Neural crest cell (in vitro differentiated cells): ENCODE measurements around the gene PHLDB2. TPM values are rescaled to one million over a fixed set of nuclear protein-coding genes. Genes with fewer than 3 reads are reported as not detected.
A peak's percentile ranks its signal among the peaks of the same experiment; 100 is the strongest.

Experiments used
- DNase-seq: peaks from one replicate; pipeline ENCODE4 v3.0.0; 2021; ENCODE audit warnings: low read depth, mixed read lengths, low spot score
- H3K27ac Mint-ChIP-seq: one replicate; pipeline ENCODE4 v1.8.0; 2021; ENCODE audit warnings: mild to moderate bottlenecking, mixed read lengths; ENCODE audit not compliant: unreplicated experiment
- H3K27me3 Mint-ChIP-seq: 2 replicates; pipeline ENCODE4 v1.8.0; 2021; ENCODE audit warnings: low read depth, mild to moderate bottlenecking, mixed read lengths
- H3K36me3 Mint-ChIP-seq: 2 replicates; pipeline ENCODE4 v1.8.0; 2021; ENCODE audit warnings: low read depth, mild to moderate bottlenecking, mixed read lengths
- H3K4me1 Mint-ChIP-seq: 2 replicates; pipeline ENCODE4 v1.8.0; 2021; ENCODE audit warnings: mixed read lengths
- H3K4me3 Mint-ChIP-seq: one replicate; pipeline ENCODE4 v1.8.0; 2021; ENCODE audit warnings: mild to moderate bottlenecking, mixed read lengths
- H3K9me3 Mint-ChIP-seq: 2 replicates; pipeline ENCODE4 v1.8.0; 2021; ENCODE audit warnings: mixed read lengths
- total RNA-seq: library from RNA; stranded (reverse); gene quantifications from 2 replicates; pipeline ENCODE4 v1.2.1, GENCODE V29; 2021
- TF ChIP-seq, protein P1 (sequence below): fragments of 200-600 bp; sonication (generic); conservative IDR thresholded peaks from 2 replicates; pipeline ENCODE4 v1.5.0; 2021; ENCODE audit warnings: antibody characterized with exemption, mild to moderate bottlenecking

Gene PHLDB2
- total RNA-seq, 1 donor from 2014 or later: 49.0 TPM

DNA sequence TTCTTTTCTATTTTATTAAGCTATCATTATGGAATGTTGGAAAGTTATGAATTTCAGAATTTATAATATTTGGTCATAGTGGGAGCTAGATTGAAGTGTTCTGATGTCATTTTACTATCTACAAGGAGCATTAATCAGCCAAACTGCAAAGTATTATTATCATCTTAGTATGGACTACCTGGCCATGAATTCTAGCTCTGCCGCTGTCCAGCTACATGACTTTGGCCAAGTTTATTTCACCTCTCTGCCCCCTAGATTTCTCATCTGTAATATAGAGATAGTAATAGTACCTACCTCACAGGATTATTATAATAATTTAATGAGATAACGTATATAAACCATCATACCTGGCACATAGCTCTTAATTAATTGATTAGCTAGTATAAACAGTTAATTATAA, 92.0 kb downstream of the PHLDB2 start:
- H3K27me3 Mint-ChIP-seq: no peaks in the 10 kb centered on the region
- H3K4me1 Mint-ChIP-seq: peaks cover 48% of the 10 kb centered on the region
- no peaks in the 10 kb centered on the region for H3K9me3 Mint-ChIP-seq
- H3K36me3 Mint-ChIP-seq: peaks cover 8% of the 10 kb centered on the region
- H3K27ac Mint-ChIP-seq: no peak overlapping the region
- TF ChIP-seq, protein P1, sequence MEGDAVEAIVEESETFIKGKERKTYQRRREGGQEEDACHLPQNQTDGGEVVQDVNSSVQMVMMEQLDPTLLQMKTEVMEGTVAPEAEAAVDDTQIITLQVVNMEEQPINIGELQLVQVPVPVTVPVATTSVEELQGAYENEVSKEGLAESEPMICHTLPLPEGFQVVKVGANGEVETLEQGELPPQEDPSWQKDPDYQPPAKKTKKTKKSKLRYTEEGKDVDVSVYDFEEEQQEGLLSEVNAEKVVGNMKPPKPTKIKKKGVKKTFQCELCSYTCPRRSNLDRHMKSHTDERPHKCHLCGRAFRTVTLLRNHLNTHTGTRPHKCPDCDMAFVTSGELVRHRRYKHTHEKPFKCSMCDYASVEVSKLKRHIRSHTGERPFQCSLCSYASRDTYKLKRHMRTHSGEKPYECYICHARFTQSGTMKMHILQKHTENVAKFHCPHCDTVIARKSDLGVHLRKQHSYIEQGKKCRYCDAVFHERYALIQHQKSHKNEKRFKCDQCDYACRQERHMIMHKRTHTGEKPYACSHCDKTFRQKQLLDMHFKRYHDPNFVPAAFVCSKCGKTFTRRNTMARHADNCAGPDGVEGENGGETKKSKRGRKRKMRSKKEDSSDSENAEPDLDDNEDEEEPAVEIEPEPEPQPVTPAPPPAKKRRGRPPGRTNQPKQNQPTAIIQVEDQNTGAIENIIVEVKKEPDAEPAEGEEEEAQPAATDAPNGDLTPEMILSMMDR: no peak
- H3K4me3 Mint-ChIP-seq: no peak overlapping the region
- DNase-seq: no peak

DNA sequence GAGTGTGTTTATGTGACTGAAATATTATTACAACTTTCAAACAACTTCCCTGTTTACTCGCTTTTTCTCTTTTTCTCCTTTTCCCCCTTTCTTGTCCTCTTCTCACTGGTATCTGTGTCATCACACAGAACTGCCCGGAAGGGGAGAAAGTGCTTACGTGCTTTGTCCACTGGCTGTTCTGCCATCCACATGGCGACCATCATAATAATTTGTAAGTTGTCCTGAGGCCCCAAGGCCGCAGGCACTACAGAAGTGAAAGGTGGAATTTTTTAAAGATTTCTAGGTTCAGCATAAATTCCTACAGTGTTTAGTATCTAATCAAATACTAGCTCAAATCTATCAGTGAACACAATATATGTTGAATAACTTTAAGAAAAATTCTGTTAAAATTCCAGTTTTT, 93.0 kb downstream of the PHLDB2 start:
- H3K27me3 Mint-ChIP-seq: no peaks in the 10 kb centered on the region
- no peak for DNase-seq
- TF ChIP-seq, protein P1: no peak
- H3K27ac Mint-ChIP-seq: peak overlapping the region; percentile 59
- peaks cover 50% of the 10 kb centered on the region for H3K4me1 Mint-ChIP-seq
- H3K4me3 Mint-ChIP-seq: no peak overlapping the region
- peaks cover 8% of the 10 kb centered on the region for H3K36me3 Mint-ChIP-seq
- H3K9me3 Mint-ChIP-seq: no peaks in the 10 kb centered on the region

DNA sequence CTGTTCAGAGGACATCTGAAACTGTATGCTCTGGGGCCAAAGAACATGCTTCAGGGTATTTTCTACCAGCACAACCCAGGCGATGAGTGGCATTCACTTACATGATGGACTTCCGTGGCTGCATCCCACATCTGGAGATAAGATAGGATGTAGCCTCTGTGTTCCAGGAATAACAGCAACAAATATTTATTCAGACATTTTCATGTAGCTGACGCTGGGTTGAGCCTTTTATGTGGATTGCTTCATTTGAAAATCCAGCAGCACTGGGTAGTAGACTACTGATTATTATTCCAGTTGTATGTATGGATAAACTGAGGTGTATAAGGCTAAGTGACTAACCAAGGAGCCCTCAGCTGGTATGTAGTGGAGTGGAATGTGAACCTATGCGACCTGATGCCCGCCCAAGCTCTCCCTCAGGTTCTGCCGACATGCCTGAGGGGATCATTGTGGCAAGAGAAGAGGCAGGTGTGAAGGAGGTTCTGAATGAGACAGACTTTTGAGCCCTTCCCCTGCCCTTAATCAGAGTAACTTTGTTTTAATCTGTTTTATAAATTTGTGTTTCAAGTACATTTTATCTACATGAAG, 93.9 kb downstream of the PHLDB2 start:
- TF ChIP-seq, protein P1: no peak
- no peak overlapping the region for H3K4me3 Mint-ChIP-seq
- H3K4me1 Mint-ChIP-seq: peaks cover 50% of the 10 kb centered on the region
- H3K27me3 Mint-ChIP-seq: no peaks in the 10 kb centered on the region
- no peaks in the 10 kb centered on the region for H3K9me3 Mint-ChIP-seq
- DNase-seq: no peak
- no peak overlapping the region for H3K27ac Mint-ChIP-seq
- H3K36me3 Mint-ChIP-seq: peaks cover 8% of the 10 kb centered on the region

DNA sequence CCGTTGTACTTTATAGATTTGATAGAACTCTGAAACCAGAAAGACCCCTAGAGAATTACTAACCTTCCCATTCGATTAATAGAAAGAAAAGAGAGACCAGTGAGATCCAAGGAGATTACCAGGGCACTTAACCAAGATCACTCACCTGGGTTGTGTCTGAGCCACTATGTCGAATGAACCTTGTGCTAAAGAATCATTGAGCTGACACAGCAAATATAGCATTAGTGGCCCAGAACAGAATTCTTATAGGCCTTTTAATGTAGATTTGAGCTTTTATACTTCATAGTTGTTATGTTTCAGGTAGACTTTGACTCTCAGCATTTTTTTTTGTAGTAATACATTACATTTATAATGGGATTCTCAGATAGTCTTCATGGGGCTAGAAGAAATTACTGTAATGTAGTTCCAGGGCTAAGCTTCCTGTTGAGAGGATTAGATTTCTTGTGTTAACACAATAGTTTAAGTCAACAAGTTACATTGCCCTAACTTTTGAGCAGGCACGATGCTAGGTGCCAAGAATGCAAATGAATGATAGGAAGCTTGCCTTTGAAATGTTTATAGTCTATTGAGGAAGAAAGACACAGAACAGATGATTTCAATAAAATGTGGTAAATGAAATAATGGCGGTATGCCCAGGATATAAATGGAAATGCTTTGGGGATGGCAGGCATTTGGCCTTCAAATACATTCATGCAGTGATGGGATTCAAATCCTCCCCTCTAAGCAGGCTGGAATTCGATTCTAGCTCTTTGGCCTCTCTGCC, 95.3 kb downstream of the PHLDB2 start:
- Mint-ChIP-seq H3K27me3 (no peaks in the 10 kb centered on the region), H3K4me3 (no peak overlapping the region), H3K9me3 (no peaks in the 10 kb centered on the region), H3K4me1 (peaks cover 52% of the 10 kb centered on the region), H3K27ac (no peak overlapping the region), H3K36me3 (peaks cover 9% of the 10 kb centered on the region)
- DNase-seq: no peak
- TF ChIP-seq, protein P1: no peak

DNA sequence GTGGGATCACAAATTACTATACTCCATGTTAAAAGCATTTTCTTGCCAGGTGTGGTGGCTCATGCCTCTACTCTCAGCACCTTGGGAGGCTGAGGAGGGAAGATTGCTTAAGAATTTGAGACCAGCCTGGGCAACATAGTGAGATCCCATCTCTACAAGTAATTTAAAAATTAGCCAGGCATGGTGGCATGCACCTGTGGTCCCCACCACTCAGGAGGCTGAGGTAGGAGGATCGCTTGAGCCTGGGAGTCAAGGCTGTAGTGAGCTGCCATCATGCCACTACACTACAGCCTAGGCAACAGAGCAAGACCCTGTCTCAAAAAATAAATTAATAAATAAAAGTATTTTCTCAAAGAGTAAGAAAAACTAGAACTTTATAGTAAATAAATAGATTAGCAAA, 96.8 kb downstream of the PHLDB2 start:
- no peak overlapping the region for H3K4me3 Mint-ChIP-seq
- TF ChIP-seq, protein P1: no peak
- no peak overlapping the region for H3K27ac Mint-ChIP-seq
- peaks cover 51% of the 10 kb centered on the region for H3K4me1 Mint-ChIP-seq
- no peaks in the 10 kb centered on the region for H3K27me3 Mint-ChIP-seq
- DNase-seq: no peak
- peaks cover 9% of the 10 kb centered on the region for H3K36me3 Mint-ChIP-seq
- H3K9me3 Mint-ChIP-seq: no peaks in the 10 kb centered on the region
